Hippocampal formation (tissue), 2 donors: ENCODE results near the gene MAN1C1.
A peak's percentile ranks its signal among the peaks of the same experiment; 100 is the strongest.

Source experiments
- DNase-seq, 2 donors: peaks; one replicate each; lab custom pipeline; 2025; lab: John Stamatoyannopoulos, UW

MAN1C1 gene

DNA sequence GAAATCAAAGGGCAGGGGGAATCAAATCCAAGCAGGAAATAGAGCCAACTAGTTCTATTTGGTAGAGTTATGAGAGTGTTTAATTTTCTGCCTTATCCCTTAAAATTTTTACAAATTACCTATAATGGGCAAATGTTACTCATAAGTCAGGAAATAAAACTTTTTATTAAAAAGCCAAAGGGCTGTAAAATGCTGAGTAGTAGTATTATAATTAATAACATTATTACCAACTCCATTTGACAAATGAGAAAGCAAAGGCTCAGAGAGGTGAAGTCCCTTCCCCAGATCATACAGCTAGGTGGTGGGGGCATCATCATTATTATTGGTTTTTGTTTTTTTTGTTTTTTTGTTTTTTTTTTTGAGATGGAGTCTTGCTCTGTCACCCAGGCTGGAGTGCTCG, 186.8 kb downstream of the MAN1C1 start:
- DNase-seq: no peak

DNA sequence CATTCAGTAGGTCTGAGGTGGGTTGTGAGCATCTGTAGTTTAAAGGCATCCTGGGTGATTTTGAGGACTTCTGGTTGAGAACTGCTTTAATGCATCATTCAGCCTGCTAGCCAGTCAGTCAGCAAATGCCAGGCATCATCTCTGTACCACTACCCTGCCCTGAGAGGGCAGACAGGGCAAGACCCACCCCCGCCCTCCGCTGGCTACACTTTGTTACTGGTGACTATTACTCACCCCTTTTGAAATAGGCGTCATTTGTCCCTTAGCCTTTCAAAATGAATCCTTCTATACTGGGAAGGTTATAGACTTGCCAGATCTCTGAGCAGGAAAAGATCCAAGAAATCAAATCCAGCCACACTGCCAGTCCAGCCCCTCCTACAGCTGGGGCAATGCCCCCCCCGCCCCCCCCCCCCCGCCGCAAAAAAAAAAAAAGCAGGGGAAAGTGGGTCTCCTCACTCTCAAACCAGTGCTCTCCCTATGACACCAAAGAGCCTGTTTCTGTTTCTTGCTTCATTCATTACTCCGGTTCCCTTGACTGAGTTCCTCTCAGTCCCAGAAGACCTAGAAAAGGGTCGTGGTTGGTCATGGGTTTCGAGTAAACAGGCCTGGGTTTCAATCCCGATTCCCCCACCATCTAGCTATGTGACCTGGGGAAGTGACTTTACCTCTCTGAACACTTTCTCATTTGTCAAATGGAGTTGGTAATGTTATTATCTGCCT, 187.8 kb downstream of the MAN1C1 start:
- no peak for DNase-seq

DNA sequence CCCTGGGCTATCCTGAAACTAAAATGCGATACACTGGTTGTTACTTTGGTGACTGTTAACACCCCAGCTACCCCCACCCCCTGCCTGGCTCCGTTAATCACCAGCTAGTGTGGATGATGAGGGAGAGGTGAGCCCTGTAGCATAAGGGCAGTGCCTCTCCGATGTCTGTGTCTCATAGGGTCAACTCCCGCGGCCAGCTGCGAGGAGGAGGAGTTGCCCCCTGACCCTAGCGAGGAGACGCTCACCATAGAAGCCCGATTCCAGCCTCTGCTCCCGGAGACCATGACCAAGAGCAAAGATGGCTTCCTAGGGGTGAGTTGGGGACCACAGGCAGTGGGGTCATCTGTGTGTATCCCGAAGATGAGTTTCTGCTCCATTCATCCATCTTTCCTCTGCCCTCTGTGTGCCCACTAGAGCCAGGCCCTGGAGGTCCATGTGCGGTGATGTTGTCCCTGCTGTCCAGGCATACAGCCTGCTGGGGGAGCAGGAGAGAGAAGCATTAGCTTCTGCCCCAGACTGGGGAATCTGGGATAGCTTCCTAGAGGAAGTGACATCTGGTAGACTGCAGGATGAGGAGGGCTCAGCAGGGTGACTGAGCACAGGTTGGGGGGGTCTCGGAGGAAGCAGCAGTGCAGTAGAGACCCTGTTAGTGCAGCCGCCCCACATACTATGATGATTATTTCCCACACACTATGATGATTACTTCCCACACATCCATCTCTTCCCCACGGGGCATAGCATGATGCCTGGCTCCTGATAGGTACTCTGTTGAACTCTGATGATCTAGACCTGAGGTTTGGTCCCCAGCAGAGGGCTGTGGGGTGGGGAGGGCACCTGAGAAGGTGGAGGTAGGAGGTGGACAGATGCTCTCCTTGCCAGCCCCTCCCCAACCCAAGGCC, 188.6 kb downstream of the MAN1C1 start:
- DNase-seq: no peak

DNA sequence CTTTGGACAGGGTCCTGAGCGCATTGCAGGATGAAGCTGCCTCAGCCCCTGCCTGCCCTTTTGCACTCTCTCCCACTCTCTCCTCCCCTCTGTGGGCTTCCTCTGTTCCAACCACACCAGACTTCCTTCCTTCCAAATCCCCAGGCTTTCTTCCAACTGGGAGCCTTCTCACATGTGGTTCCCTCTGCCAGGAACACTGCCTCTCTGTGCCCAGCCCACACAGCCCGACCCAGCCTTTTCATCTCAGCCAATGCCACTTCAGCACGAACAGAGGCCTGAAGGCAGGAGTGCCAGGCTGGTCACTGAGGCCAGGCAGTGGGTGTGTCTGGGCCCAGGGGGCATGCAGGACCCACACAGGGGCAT, 189.3 kb downstream of the MAN1C1 start:
- DNase-seq: peak; percentile 43 to 71

DNA sequence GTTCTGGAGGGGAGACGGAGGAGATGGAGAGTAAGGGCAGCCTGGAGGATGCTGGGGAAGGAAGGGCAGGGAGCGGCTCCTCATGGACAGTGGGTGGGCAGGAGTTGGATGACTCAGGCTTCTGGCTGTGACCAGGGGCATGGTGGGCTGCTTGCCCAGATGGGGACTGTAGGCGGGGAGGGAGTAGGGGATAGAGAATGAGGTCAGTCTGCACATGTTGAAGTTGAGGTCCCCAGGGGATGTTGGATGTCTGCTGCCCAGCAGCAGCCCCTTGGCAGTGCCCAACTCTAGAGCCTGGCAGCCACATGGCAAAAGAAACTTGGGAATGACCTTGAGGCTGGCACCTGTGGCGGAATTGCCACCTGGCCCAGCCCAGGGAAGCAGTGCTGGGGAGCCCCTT, 189.8 kb downstream of the MAN1C1 start:
- no peak for DNase-seq

DNA sequence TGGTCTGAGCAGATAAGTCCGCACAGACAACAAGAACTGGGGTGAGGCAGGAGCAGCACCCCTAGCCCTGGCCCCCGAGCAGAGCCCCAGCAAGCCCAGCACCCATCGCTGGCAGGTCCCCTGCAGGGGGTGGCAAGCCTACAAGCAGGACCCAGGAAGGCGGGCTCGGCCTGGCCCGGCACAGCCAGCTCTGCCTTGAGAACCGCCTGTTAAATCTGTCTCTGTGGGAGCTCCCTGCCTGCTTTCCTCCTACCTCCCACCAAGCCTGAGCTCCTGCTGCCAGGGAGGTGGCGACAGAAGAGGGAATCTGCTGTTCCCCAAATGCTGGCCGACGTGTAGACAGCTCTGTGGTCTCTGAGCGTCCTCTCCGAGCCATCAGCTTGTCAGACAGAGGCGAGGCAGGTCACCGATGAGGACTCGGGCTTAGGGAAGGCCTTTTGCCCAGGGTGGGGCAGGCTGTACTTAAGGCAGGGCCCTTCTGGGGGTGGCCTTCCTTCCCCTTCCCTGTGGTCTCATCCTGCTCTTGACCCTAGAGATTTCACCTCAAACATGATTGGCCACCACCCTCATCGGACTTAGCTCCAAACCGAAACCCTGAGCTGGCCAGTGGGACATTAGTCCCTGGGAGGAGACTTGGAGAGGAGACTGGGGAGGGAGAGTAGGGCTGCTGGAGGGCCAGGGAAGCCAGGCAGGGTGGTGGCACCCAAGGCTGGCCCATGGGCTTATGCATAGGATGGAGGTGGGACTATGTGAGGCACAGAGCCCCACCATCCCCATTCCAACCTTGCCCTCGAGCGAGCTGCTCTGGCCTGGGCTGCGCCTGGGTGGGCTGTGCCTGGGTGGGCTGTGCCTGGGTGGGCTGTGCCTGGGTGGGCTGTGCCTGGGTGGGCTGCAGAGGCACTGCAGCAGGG, 191.1 kb downstream of the MAN1C1 start:
- peak in 1 of 2 donors; percentile 38 for DNase-seq

DNA sequence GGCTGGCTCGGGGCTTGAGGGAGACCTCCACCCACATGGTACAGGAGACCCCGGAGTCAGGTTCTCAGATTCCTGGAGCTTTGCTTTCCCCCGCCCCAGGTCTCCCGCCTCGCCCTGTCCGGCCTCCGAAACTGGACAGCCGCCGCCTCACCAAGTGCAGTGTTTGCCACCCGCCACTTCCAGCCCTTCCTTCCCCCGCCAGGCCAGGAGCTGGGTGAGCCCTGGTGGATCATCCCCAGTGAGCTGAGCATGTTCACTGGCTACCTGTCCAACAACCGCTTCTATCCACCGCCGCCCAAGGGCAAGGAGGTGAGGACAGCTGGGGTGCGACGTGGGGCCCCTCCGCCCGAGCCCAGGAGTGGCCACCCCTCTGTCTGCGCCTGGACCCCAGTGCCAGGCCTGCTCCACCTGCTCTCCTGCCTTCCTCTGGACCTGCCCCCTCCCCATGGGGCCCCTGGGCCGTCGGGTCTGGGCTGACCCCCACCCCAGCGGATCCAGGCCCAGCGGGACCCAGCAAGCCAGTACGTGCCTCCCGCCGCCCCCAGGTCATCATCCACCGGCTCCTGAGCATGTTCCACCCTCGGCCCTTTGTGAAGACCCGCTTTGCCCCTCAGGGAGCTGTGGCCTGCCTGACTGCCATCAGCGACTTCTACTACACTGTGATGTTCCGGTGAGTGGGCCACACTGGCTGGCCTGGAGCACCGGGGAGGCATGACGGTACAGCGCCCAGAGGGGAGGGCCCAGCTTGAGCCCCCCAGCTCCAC, 192.1 kb downstream of the MAN1C1 start:
- DNase-seq: no peak

DNA sequence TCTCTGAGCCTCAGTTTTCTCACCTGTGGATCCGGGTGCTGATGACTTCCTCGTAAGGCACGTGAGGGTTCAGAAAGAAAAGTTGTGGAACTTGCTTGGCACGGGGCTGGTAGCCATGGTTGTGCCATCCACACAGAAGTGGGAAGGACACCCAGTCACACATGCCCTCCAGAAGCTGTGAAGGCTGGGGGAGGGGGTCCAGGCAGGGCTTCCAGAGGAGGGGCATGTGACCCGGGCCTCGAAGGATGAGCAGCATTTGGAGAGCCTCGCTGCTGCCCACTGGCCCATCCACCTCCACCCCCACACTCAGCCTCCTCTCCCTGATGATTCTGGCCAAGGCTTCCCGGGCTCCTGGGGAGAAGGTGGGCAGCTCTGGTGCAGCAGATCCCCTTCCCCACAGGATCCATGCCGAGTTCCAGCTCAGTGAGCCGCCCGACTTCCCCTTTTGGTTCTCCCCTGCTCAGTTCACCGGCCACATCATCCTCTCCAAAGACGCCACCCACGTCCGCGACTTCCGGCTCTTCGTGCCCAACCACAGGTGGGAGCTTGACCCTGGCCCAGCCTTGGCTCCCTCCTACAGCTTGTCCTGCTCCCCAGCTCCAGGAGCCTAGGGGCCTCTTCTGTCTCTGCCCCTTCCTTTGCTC, 192.8 kb downstream of the MAN1C1 start:
- DNase-seq: no peak

DNA sequence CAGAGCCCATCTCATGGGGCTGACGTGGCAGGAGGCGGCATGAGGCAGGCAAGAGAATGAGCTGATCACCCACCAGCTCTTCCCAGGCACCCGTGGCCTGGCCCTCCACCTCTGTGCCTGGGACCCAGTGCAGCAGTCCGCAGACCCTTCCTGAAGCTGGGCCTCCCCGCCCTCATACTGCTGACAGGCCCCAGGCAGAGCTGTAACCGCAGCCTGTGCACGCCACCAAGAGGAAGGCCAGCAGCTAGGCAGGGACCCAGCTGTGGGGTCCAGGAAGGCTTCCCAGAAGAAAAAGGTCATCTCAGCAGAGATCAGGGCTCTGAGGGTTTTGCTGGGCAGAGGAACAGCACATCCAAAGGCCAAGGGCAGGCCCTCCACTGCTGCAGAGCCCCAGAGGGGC, 193.3 kb downstream of the MAN1C1 start:
- DNase-seq: no peak

DNA sequence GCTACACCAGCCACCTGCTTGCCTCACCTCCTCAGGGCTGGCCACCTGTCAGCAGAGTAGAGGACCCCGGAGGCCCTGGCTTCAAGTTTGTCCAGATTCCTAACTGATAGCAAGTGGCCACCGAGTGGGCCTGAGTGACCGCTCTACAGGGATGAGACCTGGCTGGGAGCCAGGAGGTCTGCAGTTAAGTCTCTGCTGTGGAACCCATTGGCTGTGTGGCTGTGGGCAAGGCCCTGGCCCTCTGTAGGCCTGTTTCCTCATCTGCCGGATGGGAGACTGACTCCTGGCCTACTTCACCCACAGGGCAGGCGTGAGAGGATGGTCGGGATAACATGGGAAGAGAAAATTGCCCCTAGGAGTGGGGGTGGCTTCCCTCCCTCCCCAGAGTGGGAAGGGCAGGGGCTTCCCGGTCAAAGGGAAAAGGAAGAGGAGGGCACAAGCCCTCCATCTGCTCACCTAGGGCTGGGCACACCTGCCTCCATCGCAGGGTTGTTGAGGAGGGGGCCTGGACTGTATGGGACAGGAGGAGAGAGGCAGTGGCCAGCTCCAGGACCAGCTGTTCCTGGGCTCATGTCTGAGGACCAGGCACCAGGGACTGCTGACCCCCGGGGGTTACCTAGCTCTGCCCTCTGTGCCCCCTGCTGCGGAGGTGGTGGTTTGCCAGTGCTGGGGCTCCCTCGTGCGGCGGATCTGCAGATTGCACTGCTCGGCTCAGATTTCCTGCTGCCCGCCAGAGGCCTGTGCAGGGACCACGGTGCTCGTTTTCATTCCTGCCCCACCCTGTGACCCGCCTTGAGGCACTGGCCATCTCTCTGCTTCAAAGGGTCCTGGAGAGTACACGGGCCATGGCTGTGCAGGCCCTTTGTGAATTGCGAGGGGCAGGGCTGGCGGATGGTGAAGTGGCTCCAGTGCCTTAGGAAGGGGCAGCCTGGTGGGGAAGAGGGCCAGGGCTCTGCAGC, 194.0 kb downstream of the MAN1C1 start:
- peak in 1 of 2 donors; percentile 48 for DNase-seq

DNA sequence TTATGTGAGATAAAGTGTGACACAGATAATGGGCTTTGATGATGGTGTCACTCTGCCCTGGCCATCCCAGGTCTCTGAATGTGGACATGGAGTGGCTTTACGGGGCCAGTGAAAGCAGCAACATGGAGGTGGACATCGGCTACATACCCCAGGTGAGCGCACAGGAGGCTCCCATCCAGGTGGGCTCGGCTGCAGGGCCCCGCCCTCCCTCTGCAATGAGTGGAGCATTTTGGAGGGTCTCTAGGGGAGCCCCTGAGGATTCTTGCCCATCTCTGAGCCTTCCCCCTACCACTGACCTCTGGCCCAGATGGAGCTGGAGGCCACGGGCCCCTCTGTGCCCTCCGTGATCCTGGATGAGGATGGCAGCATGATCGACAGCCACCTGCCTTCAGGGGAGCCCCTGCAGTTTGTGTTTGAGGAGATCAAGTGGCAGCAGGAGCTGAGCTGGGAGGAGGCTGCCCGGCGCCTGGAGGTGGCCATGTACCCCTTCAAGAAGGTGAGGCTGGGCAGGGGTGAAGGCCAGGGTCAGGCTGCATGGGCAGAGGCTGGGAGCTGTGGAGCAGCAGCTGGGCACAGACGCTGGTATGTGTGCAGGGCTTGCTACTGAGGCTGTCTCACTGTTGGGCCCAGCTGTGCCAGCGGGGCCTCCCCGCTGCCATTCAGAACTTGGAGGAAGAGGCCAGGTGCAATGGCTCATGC, 194.9 kb downstream of the MAN1C1 start:
- no peak for DNase-seq

DNA sequence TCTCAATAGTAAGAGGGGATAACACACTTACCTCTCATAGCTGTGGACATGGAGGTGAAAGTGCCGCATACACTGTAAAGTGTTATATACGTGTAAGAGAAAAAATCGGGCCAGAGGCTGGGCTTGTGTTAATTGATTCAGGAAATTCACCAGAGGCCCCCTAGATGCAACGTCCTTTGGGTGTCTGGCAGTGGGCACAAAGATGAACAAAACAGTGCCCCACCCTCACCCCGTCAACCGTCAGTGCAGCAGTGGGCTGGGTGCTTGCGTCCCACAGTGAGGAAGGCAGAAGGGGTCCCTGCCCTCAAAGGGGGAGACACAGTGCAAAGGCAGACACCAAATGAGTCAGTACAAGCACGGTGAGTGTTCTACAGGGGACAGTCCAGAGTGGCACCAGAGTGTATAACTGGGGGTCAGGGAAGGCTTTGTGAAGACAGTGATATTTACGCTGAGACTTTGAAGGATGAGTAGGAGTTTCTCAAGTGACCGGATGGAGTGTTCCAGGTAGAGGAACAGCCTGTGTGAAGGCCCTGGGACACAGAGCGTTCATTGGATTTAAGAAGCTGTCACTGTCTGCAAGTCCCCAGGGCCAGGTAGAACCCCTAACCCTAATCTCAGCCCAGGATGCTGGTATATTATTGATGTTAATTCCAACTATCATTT, 196.6 kb downstream of the MAN1C1 start:
- no peak for DNase-seq

DNA sequence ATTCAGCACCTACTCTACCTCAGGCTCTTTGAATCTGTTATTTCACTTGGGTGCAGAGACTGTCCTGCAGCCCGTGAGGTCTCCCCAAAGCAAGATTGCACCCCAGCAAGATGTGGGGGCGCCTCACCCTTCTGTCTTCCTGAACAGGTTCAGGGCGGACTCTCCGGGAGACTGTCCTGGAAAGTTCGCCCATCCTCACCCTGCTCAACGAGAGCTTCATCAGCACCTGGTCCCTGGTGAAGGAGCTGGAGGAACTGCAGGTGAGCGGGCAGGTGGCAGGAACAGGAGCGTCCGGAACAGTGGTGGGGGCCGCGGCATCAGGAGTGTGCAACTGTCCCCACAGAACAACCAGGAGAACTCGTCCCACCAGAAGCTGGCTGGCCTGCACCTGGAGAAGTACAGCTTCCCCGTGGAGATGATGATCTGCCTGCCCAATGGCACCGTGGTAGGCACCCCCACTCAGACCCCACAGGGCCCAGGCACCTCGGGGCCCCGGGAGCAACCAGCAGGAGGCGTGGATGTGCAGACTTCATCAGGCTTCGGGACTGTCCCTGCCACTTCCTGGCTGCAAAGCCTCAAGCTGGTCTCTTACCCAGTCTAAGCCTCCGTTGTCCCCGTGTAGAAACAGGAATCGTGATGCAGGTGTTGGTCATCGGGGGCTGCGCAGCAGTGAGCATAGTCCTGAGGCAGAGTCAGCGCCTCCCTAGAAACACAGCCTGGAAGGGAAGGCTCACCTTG, 197.3 kb downstream of the MAN1C1 start:
- no peak for DNase-seq

DNA sequence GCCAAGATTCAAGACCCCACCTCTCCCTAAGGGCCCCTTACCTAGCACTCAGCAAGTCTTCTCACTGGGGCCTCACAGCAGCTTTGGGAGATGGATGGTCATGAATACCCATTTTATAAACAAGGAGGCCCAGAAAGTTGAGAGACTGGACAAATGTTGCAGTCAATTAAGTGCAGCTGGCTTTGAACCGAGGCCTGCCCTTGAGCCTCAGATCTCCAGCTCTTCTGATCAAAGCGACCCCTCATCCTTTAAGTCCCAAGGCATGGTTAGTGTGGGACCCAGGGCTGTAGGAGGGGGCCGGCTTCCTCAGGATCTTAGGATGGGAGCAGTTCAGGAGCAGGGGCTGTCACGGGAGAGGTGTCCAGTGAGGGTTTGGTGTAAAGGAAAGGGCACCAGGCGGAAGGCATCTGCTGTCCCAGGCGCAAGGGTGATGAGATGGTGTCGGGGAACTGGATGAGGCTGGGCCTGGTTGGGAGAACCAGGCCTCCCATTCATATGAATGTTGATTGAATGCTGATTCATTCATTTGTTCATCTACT, 198.0 kb downstream of the MAN1C1 start:
- DNase-seq: no peak

DNA sequence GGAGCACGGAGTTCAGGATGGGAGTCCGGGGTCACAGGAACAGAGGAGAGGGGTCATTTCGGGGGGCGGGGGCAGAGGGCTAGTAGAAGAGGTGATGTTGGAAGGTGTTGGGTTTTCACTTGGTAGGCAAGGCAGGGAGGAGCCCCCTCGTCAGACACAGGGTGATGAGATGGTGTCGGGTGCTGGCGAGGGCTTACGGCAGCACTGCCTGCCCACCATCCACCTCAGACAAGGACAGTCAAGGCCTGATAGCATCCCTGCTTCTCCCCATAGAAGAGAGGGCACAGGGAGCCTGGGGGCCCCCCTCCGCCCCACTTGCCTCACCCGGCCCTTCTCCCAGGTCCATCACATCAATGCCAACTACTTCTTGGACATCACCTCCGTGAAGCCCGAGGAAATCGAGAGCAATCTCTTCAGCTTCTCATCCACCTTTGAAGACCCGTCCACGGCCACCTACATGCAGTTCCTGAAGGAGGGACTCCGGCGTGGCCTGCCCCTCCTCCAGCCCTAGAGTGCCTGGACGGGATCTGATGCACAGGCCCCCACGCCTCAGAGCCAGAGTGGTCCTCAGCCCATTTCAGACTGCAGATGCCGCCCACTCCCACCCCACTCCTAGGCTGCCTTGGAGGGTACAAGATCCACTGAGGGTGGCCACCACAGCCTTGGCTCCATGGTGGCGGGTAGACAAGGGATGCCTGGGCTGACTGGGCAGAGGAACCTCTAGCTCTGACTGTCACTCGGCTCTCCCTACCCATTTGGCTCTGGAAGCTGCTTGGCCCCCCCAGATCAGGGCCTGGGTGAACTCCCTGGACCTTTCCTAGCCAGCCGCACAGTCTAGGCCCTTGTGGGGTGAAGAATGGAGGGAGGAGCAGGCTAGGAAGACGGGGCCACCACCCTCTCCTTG, 198.9 kb downstream of the MAN1C1 start:
- DNase-seq: no peak

DNA sequence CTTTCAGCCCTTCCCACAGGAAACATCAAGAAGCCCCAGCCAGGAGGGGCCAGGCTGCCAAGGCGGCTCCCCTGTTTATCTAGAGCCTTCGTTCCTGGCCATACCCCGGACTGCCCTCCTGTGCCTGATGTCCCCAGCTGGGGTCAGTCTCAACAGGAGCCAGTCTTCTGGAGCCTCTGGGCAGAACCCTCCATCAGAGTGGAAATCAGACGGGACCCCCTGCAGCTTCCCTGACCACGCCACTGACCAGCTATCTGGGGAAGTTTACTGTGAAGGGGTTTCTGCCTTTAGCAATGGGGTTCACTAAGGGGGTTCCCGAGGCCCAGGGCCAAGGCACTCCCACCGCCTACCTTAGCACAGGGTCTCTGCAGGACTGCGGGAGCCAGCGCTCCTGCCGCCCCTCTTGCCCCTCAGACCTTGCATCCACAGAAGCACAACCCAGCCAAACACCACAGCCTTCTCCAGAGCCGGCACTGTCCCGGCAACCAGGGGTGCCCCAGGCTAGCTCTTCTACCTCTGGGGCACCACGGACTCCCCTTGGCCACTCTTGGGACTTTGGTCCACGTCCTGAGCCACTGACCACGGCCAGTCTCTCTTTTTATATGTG, 199.6 kb downstream of the MAN1C1 start:
- no peak for DNase-seq
